Transverse colon (tissue), 3 donors: ENCODE results near the gene PFDN5.

Source experiments
- CTCF ChIP-seq, 5 experiments: fragments of 200-600 bp in 3 of 5; fragments of 450-650 bp in 2 of 5; sonication (generic) in 3 of 5; IDR thresholded peaks; 1 replicate in 2 of 5; 2 replicates in 3 of 5; pipeline ENCODE4 v1.5.1; 2016 to 2017; ENCODE audit warnings: antibody characterized with exemption in 5 of 5, inconsistent platforms in 3 of 5, mild to moderate bottlenecking in 2 of 5, moderate library complexity in 1 of 5
- EP300 ChIP-seq: sonication (generic); formaldehyde crosslinking; IDR thresholded peaks from one replicate; pipeline ENCODE4 v1.6.1; 2017; ENCODE audit warnings: antibody characterized with exemption, low read depth
- POLR2A ChIP-seq: fragments of 450-650 bp; IDR thresholded peaks from one replicate; pipeline ENCODE4 v1.6.1; 2016; ENCODE audit warnings: antibody characterized with exemption, mild to moderate bottlenecking, moderate library complexity

GRCh38 chr12:53333289-53333688 lies 37.9 kb downstream of the PFDN5 start:
- TF ChIP-seq POLR2A (no peak), EP300 (no peak), CTCF (IDR thresholded peaks at IDR 0.05) (no peak)
